Coronary artery (tissue), 2 donors: ENCODE results near the gene CNMD.

Experiments used
- DNase-seq: peaks from one replicate; pipeline ENCODE4 v3.0.0-alpha.2; 2017; ENCODE audit warnings: low spot score
- H3K27ac ChIP-seq, 2 donors: fragments of 200-600 bp; sonication (generic); one replicate each; pipeline ENCODE4 v1.5.1; 2016 to 2019
- H3K4me3 ChIP-seq: fragments of 200-600 bp; sonication (generic); 2 replicates; pipeline ENCODE4 v1.5.1; 2016; ENCODE audit warnings: mild to moderate bottlenecking, moderate library complexity
- TF ChIP-seq, protein P1 (sequence below): fragments of 200-600 bp; sonication (generic); IDR thresholded peaks from one replicate; pipeline ENCODE4 v1.5.1; 2019; ENCODE audit warnings: antibody characterized with exemption

Gene CNMD

DNA sequence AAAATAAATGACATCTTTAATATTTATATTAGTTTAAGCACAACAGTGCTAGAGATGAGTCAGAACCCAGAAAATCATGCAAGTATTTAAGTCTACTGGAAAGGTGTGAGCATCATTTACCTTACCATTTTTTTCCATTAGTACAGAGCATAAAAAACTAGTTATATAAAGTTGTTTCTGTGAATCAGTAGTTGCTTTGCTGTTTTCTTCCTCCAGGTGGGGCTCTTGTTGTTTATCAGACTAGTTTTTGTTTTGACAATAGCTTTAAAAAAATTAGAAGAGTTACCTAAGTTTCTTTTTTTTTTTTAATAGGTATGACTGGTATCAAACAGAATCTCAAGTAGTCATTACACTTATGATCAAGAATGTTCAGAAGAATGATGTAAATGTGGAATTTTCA is 74.3 kb downstream of the CNMD start:
- Histone ChIP-seq H3K27ac (no peak overlapping the region), H3K4me3 (no peak overlapping the region)
- TF ChIP-seq, protein P1, sequence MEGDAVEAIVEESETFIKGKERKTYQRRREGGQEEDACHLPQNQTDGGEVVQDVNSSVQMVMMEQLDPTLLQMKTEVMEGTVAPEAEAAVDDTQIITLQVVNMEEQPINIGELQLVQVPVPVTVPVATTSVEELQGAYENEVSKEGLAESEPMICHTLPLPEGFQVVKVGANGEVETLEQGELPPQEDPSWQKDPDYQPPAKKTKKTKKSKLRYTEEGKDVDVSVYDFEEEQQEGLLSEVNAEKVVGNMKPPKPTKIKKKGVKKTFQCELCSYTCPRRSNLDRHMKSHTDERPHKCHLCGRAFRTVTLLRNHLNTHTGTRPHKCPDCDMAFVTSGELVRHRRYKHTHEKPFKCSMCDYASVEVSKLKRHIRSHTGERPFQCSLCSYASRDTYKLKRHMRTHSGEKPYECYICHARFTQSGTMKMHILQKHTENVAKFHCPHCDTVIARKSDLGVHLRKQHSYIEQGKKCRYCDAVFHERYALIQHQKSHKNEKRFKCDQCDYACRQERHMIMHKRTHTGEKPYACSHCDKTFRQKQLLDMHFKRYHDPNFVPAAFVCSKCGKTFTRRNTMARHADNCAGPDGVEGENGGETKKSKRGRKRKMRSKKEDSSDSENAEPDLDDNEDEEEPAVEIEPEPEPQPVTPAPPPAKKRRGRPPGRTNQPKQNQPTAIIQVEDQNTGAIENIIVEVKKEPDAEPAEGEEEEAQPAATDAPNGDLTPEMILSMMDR, result no peak
- DNase-seq, result no peak

DNA sequence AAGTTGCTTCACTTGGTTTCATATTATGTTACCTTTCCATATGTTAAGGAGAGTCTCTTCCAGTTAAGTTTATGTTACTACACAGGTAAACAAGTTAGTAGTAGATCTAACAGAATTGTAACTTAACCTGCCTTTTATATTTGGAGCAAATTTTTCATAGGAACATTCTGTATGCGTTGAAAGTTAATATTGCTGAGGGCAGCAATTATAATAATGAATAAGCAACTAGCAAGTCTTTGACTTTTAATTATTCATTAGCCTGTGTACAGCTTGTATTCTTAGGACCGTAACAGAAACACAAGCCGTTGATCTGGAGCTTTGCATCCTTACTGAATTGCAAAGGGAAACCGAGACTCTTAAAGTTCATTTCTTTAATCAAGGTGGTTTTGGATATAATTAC is 75.3 kb downstream of the CNMD start:
- Histone ChIP-seq H3K27ac (no peak overlapping the region), H3K4me3 (no peak overlapping the region)
- TF ChIP-seq, protein P1, result no peak
- no peak for DNase-seq

- no peak for DNase-seq
- no peak overlapping the region for H3K27ac ChIP-seq
- H3K4me3 ChIP-seq, result no peak overlapping the region
- TF ChIP-seq, protein P1, result no peak
Observed at GRCh38 chr13:52659340-52659739, 80.3 kb downstream of the CNMD start.
